ENCODE measurements around the gene PRDM16.

DNA sequence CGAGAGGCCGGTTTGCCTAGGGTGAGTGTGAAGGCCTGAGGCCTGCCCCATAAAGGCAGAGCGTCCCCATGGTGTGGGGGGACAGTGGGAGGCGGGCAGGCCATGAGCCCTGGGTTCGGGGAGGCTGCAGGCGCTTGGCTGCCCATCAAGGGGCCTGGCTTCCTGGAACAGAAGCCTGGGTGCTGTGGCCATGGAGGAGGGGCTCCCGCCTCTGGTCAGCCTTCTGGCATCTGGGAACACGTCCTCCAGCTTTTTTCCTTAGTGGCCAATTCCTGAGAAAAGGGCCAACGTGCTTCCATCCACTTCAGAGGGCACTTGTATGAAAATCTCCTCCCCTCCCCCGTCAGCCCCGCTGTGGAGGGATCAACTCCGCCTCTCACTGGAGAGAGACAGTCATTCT is 58.7 kb downstream of the PRDM16 start:
- TF ChIP-seq, protein P1, sequence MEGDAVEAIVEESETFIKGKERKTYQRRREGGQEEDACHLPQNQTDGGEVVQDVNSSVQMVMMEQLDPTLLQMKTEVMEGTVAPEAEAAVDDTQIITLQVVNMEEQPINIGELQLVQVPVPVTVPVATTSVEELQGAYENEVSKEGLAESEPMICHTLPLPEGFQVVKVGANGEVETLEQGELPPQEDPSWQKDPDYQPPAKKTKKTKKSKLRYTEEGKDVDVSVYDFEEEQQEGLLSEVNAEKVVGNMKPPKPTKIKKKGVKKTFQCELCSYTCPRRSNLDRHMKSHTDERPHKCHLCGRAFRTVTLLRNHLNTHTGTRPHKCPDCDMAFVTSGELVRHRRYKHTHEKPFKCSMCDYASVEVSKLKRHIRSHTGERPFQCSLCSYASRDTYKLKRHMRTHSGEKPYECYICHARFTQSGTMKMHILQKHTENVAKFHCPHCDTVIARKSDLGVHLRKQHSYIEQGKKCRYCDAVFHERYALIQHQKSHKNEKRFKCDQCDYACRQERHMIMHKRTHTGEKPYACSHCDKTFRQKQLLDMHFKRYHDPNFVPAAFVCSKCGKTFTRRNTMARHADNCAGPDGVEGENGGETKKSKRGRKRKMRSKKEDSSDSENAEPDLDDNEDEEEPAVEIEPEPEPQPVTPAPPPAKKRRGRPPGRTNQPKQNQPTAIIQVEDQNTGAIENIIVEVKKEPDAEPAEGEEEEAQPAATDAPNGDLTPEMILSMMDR (IDR thresholded peaks at IDR 0.05; ENCODE audit: borderline replicate concordance, extremely low read depth, low read length, poor library complexity, severe bottlenecking) = no peak
- TF ChIP-seq EZH2 (IDR thresholded peaks at IDR 0.05; ENCODE audit: borderline replicate concordance, low read depth, low read length, severe bottlenecking) = no peak
